ENCODE measurements around the gene VPS39.

GRCh38 chr15:42175671-42176070, 32.4 kb downstream of the VPS39 start:
- TF ChIP-seq CTCF (IDR thresholded peaks at IDR 0.05; ENCODE audit: low read depth, low read length) (no peak), EZH2phosphoT487 (IDR thresholded peaks at IDR 0.05; ENCODE audit: low read depth) (no peak)
